Spleen (tissue), 11 donors: Measurements from ENCODE around the gene ICAM5. TPM values are rescaled to one million over a fixed set of nuclear protein-coding genes. Genes with fewer than 3 reads are reported as not detected.

ENCODE experiments used
- DNase-seq: peaks from one replicate; pipeline ENCODE4 v3.0.0-alpha.2; 2020
- H3K27ac ChIP-seq, 8 donors: fragments of 200-600 bp; sonication (generic) in 7 of 8; 1 replicate in 4 of 8; 2 replicates in 4 of 8; pipeline versions ENCODE4 v1.5.0 to v1.8.0; 2016 to 2021; ENCODE audit warnings: inconsistent platforms in 4 of 8, mild to moderate bottlenecking in 4 of 8, moderate library complexity in 1 of 8
- H3K27me3 ChIP-seq, 7 donors: fragments of 200-600 bp; sonication (generic) in 6 of 7; replicated peaks in 1 of 7; 1 replicate in 4 of 7; 2 replicates in 3 of 7; pipeline versions ENCODE4 v1.5.0 to v1.8.0; 2016 to 2021; ENCODE audit warnings: inconsistent platforms in 3 of 7, mild to moderate bottlenecking in 1 of 7
- H3K36me3 ChIP-seq, 6 donors: fragments of 200-600 bp; sonication (generic) in 5 of 6; 1 replicate in 4 of 6; 2 replicates in 2 of 6; pipeline versions ENCODE4 v1.5.0 to v1.8.0; 2016 to 2021; ENCODE audit warnings: inconsistent platforms in 2 of 6
- H3K4me1 ChIP-seq, 6 donors: fragments of 200-600 bp; sonication (generic) in 5 of 6; 1 replicate in 3 of 6; 2 replicates in 3 of 6; pipeline versions ENCODE4 v1.5.0 to v1.8.0; 2016 to 2021; ENCODE audit warnings: inconsistent platforms in 3 of 6
- H3K4me3 ChIP-seq, 8 donors: fragments of 200-600 bp; sonication (generic) in 7 of 8; 1 replicate in 4 of 8; 2 replicates in 4 of 8; pipeline versions ENCODE4 v1.5.0 to v1.8.0; 2016 to 2021; ENCODE audit warnings: inconsistent platforms in 4 of 8, mild to moderate bottlenecking in 4 of 8, moderate library complexity in 2 of 8
- H3K9me3 ChIP-seq, 8 donors: fragments of 200-600 bp; sonication (generic) in 7 of 8; 1 replicate in 4 of 8; 2 replicates in 4 of 8; pipeline versions ENCODE4 v1.5.0 to v1.8.0; 2016 to 2021; ENCODE audit warnings: inconsistent platforms in 4 of 8
- POLR2A ChIP-seq, 3 donors: fragments of 450-650 bp; IDR thresholded peaks; one replicate each; pipeline ENCODE4 v1.5.1; 2017; ENCODE audit warnings: antibody characterized with exemption in 3 of 3, mild to moderate bottlenecking in 1 of 3
- POLR2AphosphoS5 ChIP-seq, 3 donors: sonication (generic); formaldehyde crosslinking; IDR thresholded peaks; one replicate each; pipeline ENCODE4 v1.5.1; 2017; ENCODE audit warnings: antibody characterized with exemption in 3 of 3
- WGBS, 5 donors: extraction: QIAGEN DNeasy Blood & Tissue Kit in 3 of 5; methylation state at CpG; one replicate each; pipeline versions ENCODE4 v1.1.5 to v1.1.7; 2013 to 2018; 5-methylcytosine and 5-hydroxymethylcytosine counted together
- intact Hi-C: fragments of 100-400 bp; cut with DNase I; formaldehyde crosslinking; loops from one replicate; pipeline ENCODE4 v1.15.0; 2023; ENCODE audit warnings: low total_unique reads
- polyA plus RNA-seq, 3 donors: library from polyadenylated mRNA; stranded (reverse); fragments of 200-250 nt; gene quantifications; one replicate each; pipeline ENCODE4 v1.2.1, GENCODE V29; 2013
- total RNA-seq, 7 donors: library from RNA; depleted of rRNA in 3 of 7; stranded (reverse); fragments of >200 nt in 3 of 7; fragmentation: NEBNext Ultra II Directional in 4 of 7; extraction: Animal tissue kit (Norgen Biotek cat#: 25700) in 4 of 7; gene quantifications; one replicate each; pipeline versions ENCODE4 v1.1.0 to v1.2.1, GENCODE V29; 2016 to 2021
- TF ChIP-seq, protein P1 (sequence below), 11 experiments: fragments of 200-600 bp in 7 of 11; fragments of 450-650 bp in 4 of 11; sonication (generic) in 4 of 11; IDR thresholded peaks in 8 of 11; conservative IDR thresholded peaks in 3 of 11; 1 replicate in 7 of 11; 2 replicates in 4 of 11; pipeline versions ENCODE4 v1.4.0 to v1.8.0; 2016 to 2021; ENCODE audit warnings: antibody characterized with exemption in 11 of 11, inconsistent platforms in 4 of 11, mild to moderate bottlenecking in 1 of 11
- donor health status: healthy with polysubstance abuse.
- donor health status: DM: no; HTN: no; CAD: no; lungs with moderate emphysema.
- donor health status: DM: no; HTN: no; CAD: no.
- donor health status: Bipolar disorder and iron deficiency.
- donor health status: healthy.
- donor health status: DM: no; HTN: no; CAD: no.
- donor health status: DM: yes; HTN: yes; CAD: no.

ICAM5 gene
- total and polyA plus RNA-seq, 10 donors, result 0.07 to 1.4 (median 0.69) TPM

DNA sequence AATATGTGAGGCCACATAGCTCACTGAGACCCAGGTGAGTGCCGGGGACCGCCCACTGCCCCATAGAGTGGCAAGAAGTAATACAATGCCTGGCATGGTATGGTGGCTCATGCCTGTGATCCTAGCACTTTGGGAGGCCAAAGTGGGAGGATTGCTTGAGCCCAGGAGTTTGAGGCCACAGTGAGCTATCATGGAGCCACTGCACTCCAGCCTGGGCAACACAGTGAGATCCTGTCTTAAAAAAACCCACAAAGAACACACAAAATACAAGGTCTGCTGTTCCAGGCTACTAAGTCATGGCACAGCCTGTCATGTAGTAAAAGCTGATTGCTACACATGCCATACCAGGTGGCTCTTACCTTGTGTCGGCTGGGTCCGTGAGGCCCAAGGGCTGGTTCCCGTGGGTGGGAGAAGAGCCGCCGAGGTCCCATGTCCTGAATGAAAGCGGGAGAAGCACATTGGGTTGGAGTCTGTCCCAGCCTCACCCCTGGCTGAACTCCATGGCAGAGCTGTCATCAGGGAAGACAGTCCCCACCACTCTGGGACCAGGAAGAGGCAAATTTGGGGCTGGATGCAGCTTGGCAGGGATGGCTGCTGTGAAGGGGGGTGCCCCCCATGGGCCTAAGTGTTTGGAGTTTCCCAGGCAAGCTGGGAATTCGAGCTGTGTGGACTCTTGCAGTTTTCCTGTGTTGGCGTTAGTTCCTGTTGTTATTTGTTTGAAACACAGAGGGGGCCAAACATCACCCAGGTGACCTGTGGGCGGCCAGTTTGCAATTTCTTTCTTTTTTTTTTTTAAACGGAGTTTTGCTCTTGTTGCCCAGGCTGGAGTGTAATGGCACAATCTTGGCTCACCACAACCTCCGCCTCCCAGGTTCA, 29.3 kb downstream of the ICAM5 start:
- Histone ChIP-seq H3K4me3 (no peak overlapping the region), H3K36me3 (peaks cover 0 to 83% (median 76%) of the 10 kb centered on the region in 6 donors), H3K9me3 (no peaks in the 10 kb centered on the region), H3K4me1 (peaks cover 12 to 26% (median 21%) of the 10 kb centered on the region in 6 donors), H3K27ac (no peak overlapping the region), H3K27me3 (no peaks in the 10 kb centered on the region)
- intact Hi-C loops, result no loop called here
- TF ChIP-seq, protein P1, sequence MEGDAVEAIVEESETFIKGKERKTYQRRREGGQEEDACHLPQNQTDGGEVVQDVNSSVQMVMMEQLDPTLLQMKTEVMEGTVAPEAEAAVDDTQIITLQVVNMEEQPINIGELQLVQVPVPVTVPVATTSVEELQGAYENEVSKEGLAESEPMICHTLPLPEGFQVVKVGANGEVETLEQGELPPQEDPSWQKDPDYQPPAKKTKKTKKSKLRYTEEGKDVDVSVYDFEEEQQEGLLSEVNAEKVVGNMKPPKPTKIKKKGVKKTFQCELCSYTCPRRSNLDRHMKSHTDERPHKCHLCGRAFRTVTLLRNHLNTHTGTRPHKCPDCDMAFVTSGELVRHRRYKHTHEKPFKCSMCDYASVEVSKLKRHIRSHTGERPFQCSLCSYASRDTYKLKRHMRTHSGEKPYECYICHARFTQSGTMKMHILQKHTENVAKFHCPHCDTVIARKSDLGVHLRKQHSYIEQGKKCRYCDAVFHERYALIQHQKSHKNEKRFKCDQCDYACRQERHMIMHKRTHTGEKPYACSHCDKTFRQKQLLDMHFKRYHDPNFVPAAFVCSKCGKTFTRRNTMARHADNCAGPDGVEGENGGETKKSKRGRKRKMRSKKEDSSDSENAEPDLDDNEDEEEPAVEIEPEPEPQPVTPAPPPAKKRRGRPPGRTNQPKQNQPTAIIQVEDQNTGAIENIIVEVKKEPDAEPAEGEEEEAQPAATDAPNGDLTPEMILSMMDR (IDR thresholded peaks at IDR 0.05 in 8 of 11, conservative IDR thresholded peaks at IDR 0.05 in 3 of 11), result no peak
- no peak for TF ChIP-seq POLR2AphosphoS5 (IDR thresholded peaks at IDR 0.05)
- no peak for TF ChIP-seq POLR2A (IDR thresholded peaks at IDR 0.05)
- 88 to 94% (median 91%) methylated on average over 13 of the region's 13 CpGs for WGBS, 5 donors
- no peak for DNase-seq

DNA sequence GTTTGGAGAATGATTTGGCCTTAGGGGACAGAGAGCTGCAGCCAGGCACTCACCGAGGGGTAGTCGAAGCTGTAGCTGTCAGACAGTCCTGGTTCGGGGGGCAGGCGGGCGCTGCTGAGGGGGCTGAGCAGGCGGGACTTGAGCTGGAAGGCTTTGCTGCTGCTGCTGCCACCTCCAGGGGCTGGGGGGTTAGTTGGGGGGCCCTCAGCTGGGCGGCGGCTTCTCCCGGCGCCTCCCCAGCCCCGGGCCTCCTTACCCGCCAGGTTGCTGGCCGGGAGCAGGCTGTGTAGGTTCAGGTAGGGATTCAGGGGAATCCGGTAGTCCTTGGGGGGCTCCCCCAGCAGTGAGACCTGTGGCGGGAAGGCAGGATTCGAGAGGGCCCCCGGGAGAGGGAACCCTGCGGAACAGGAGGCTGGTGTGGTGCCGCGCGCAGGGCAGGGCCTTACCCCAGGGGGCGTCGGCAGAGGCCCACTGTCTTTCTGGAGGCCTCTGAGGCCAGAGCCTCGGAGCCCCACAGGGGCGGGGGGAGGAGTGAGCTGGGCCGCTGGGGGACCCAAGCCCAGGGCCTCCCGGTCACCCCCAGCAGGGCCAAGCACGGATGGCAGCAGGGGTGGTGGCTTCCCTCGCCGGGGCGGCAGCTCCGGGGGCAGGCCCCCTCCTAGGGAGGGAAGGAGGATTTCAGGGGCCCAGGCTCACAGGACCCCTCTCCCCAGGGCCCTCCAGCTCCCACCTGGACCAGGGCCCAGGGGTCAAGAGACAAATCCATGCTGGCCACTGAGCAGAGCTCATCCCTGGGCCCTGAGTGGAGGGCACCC, 31.1 kb downstream of the ICAM5 start:
- DNase-seq, result no peak
- H3K4me1 ChIP-seq, result peaks cover 4 to 9% (median 7%) of the 10 kb centered on the region in 6 donors
- no peak overlapping the region for H3K27ac ChIP-seq
- H3K36me3 ChIP-seq, result peaks cover 0 to 98% (median 94%) of the 10 kb centered on the region in 6 donors
- no peak overlapping the region for H3K4me3 ChIP-seq
- H3K9me3 ChIP-seq, result no peaks in the 10 kb centered on the region
- no peaks in the 10 kb centered on the region for H3K27me3 ChIP-seq
- 94 to 96% (median 94%) methylated on average over 23 to 32 of the region's 32 CpGs for WGBS, 5 donors
- TF ChIP-seq POLR2A (IDR thresholded peaks at IDR 0.05) (no peak), POLR2AphosphoS5 (IDR thresholded peaks at IDR 0.05) (peak in 1 of 3 donors; percentile 12)
- intact Hi-C loops, result no loop called here

DNA sequence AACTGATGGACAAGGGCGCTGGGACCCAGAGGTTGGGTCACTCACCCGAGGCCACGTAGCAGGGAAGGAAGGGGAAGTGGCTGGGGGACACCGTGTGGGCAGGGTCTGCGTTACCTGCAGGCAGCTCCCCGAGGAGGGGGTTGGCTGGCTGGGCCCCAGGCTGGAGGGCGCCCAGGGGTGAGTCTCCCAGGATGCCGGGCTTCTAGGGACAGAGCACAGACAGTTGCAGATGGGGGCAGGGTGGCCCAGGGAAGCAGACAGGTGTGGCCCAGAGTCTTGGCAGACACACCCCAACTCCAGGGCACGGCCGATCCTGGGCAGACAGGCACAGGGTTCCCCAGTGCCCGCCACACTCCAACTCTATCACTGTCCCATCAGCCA, 31.7 kb downstream of the ICAM5 start:
- no peak for DNase-seq
- intact Hi-C loops, result no loop called here
- H3K36me3 ChIP-seq, result peaks cover 0 to 100% (median 99%) of the 10 kb centered on the region in 6 donors
- H3K27me3 ChIP-seq, result no peaks in the 10 kb centered on the region
- no peaks in the 10 kb centered on the region for H3K9me3 ChIP-seq
- WGBS, 5 donors, result 76 to 85% (median 81%) methylated on average over 10 to 11 of the region's 11 CpGs
- H3K27ac ChIP-seq, result no peak overlapping the region
- no peak overlapping the region for H3K4me3 ChIP-seq
- TF ChIP-seq POLR2A (IDR thresholded peaks at IDR 0.05) (no peak), POLR2AphosphoS5 (IDR thresholded peaks at IDR 0.05) (no peak)
- TF ChIP-seq, protein P1 (IDR thresholded peaks at IDR 0.05 in 8 of 11, conservative IDR thresholded peaks at IDR 0.05 in 3 of 11), result no peak
- peaks cover 0 to 3% (median under 1%) of the 10 kb centered on the region in 6 donors for H3K4me1 ChIP-seq

DNA sequence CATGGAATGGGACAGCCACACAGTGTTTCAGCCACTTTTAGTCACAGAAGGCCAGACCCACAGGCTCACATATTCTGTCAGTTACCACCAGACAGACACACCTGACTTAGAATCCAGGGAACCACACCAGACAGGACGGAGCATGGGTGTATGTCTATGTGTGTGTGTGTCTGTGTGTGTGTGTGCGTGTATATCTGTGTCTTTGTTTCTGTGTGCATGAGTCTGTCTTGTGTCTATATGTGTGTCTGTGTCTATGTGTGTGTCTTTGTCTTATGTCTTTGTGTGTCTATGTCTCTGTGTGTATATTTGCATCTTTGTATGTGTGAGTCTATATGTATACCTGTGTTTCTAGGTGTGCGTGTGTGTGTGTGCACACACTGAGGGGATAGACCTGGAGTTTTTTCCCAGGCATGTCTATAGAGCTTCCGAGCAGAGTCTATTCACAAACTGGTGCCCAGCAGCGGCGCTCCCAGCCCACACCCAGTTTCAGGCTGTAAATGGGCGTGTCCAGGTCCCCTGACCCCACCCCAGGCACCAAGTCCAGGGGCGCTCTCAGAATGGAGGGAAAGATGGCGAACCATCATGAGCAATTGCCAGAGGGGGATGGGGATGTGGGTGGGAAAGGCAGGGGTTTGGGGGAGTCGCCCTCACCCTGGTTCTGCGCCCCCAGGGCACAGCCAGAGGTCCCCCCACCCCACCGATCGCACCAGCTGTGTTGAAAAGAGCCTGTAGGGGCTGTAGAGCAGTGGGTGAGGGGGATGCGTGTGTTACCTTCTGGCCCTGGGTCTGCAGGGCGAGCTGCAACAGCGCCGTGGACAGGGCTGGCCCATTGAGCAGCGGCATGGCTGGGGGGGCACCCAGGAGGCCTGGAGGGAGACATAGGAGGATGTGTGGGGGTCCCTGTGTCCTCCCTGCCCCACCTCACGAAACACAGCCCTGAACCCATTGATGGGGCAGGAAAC, 32.4 kb downstream of the ICAM5 start:
- WGBS, 5 donors, result 92 to 97% (median 94%) methylated on average over 16 to 19 of the region's 19 CpGs
- H3K27me3 ChIP-seq, result no peaks in the 10 kb centered on the region
- intact Hi-C loops, result no loop called here
- no peaks in the 10 kb centered on the region for H3K9me3 ChIP-seq
- DNase-seq, result no peak
- peaks cover 0 to 100% (median 100%) of the 10 kb centered on the region in 6 donors for H3K36me3 ChIP-seq
- TF ChIP-seq POLR2AphosphoS5 (IDR thresholded peaks at IDR 0.05), result no peak
- TF ChIP-seq POLR2A (IDR thresholded peaks at IDR 0.05), result no peak
- TF ChIP-seq, protein P1 (IDR thresholded peaks at IDR 0.05 in 8 of 11, conservative IDR thresholded peaks at IDR 0.05 in 3 of 11), result no peak
- H3K4me1 ChIP-seq, result no peaks in the 10 kb centered on the region
- no peak overlapping the region for H3K27ac ChIP-seq
- H3K4me3 ChIP-seq, result no peak overlapping the region
